NT2/D1 (cell line): ENCODE measurements around the gene SLC35D2.

ENCODE experiments used
- SUZ12 ChIP-seq: IDR thresholded peaks from 2 replicates; pipeline ENCODE4 v1.6.1; 2011; ENCODE audit not compliant: insufficient read length, insufficient read depth; ENCODE audit errors: extremely low read depth
- YY1 ChIP-seq: IDR thresholded peaks from 2 replicates; pipeline ENCODE4 v1.6.1; 2011; ENCODE audit not compliant: insufficient read length, insufficient read depth
- ZNF274 ChIP-seq: IDR thresholded peaks from 2 replicates; pipeline ENCODE4 v1.6.1; 2011; ENCODE audit warnings: mild to moderate bottlenecking, low read depth, low read length

- TF ChIP-seq ZNF274 (no peak), YY1 (no peak), SUZ12 (no peak)
Observed at GRCh38 chr9:96429732-96430131, 46.2 kb upstream of the SLC35D2 start.
